Cardiac fibroblast (primary cell): ENCODE measurements around the gene GUCY1A1.

Experiments used
- DNase-seq, 2 donors: peaks; one replicate each; pipeline versions ENCODE4 v3.0.0 to v3.0.0-alpha.2; 2010; ENCODE audit warnings: low read depth in 2 of 2
- H3K4me3 ChIP-seq, 2 donors: replicated peaks in 1 of 2; 1 replicate in 1 of 2; 2 replicates in 1 of 2; pipeline ENCODE4 v1.5.1; 2011; ENCODE audit warnings: low read depth in 2 of 2, low read length in 2 of 2, mild to moderate bottlenecking in 2 of 2, moderate library complexity in 1 of 2
- CTCF ChIP-seq: IDR thresholded peaks from one replicate; pipeline ENCODE4 v1.5.1; 2011; ENCODE audit warnings: low read depth, mild to moderate bottlenecking, low read length, inconsistent platforms

The GUCY1A1 gene

DNA sequence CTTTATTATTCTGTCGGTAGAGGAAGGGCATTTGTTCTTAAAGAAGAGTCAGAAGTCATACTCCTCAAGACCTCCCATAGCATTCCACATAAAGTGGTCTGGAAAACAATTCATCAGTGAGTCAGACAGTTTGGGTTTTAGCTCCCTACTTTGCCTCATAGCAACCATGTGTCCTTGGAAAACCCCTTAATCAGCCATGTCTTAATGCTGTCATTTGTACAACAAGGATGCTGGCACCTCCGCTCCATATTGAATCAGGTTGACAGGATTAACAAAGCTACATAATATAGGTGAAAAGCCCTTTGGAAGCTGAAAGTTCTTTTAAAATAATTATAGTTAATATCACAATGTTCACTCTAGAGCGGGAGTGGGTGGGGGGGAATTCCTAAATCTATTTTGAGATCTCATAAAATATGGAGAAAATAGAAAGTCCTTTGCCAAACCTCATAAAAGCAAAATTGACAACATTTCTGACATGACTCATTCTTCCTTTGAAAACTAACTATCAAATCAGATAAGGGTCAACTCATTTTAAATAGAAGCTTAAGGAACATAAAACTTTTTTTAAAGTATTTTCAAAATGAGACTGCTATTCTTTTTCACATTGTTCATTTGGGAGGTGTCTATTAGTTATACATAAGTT lies 37.3 kb upstream of the GUCY1A1 start:
- peak; percentile 42 to 61 for DNase-seq
- no peak overlapping the region for H3K4me3 ChIP-seq
- TF ChIP-seq CTCF: no peak

DNA sequence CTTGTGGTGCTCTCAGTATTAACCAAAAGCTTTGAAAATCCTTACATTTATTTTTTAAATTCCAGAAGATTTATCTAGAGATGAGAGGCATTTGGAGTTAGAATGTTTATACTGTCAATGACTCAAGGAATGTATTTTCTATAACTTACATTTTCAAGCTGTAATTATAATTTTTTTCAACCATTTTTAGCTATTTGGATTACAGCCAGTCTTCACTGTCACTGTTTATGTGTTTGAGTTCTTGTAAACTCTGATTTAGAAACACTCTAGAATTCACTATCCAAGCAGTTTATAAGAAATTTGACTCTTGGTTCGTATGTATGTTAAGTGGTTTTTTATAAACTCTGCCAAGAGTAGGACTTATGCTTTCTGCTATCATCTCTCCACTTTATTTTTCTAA lies 36.7 kb upstream of the GUCY1A1 start:
- H3K4me3 ChIP-seq: no peak overlapping the region
- no peak for TF ChIP-seq CTCF
- no peak for DNase-seq

DNA sequence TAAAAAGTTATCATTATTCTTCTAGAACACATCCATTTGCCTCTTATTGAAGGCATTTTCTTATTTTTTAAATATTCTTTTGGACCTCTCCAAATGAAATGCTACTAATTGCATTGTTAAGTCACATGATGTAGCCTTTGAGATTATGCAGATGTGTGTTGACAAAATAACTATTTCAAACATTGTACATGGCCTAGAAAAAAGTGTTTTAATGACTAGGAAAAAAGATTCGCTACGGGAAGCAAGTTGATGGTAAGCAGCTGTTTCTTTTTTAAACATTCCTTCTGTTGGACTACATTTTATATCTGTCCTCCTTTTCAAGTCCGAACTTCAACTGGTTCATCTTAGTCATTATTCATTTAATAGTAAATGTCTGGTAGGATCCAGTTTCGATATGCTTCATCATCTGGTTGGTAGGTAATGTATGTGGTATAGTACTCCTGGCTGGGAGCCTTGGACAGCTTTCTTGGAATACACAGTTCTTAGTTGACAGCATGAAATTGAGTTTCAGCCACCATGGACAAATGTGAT lies 34.3 kb upstream of the GUCY1A1 start:
- no peak for DNase-seq
- H3K4me3 ChIP-seq: no peak overlapping the region
- no peak for TF ChIP-seq CTCF

- H3K4me3 ChIP-seq: no peak overlapping the region
- TF ChIP-seq CTCF: no peak
- DNase-seq: no peak
Measured at GRCh38 chr4:155638195-155638965, 28.3 kb upstream of the GUCY1A1 start.

DNA sequence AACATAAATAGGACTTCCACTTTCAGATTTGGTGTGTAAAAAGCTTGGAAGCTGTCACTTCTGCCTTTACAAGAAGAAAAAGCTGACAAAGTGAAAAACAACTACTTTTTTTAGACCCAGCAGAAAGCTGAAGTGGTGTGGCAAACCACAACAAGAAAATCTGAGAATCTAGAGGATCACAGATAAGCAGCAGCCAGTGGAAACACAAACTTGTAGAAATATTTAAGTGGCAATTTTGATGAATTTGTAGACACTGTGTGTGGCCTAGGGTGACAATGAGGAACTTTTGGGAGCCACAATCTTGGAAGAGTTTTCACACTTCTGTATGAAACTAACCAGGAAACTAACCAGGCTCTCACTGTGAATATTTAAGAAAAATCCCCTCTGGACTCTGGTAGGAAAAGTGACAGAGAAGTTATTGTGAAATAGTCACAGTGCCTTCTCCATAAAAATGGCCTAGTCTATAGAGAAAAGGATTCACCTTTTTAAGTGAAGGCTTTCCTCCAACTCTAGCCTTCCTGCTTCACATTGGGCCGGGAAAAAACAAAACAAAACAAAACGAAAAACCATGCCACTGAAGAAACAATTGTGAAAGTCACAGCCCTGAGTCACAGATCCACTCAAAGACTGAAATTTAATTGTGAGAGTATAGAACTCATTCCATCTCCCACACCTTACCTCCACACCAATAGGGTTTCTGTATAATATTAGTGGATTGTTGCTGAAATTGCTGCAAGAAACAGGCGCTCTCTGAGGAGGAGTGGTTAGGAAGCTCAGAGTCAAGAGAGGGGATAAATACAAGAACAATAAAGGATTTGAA lies 26.7 kb upstream of the GUCY1A1 start:
- peak in 1 of 2 donors; percentile 18 for DNase-seq
- no peak for TF ChIP-seq CTCF
- no peak overlapping the region for H3K4me3 ChIP-seq

DNA sequence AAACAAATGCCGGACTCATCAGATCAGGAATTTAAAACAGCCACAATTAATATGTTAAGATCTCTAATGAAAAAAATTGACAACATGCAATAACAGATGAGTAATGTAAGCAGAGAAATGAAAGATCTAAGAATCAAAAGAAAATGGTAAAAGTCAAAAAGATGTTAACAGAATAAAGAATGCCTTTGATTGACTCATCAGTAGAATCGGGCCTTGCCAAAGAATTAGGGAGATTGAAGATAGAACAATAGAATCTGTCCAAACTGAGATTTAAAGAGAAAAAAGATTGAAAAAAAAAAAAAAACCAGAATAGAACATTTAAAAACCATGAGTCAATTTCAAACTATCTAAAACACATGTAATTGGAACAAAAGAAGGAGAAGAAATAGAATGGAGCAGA lies 25.9 kb upstream of the GUCY1A1 start:
- TF ChIP-seq CTCF: no peak
- H3K4me3 ChIP-seq: no peak overlapping the region
- no peak for DNase-seq
